HFFc6 (cell line): ENCODE data around the gene CHTF18. TPM values are rescaled to one million over a fixed set of nuclear protein-coding genes. Genes with fewer than 3 reads are reported as not detected.

Source experiments
- DNase-seq: peaks from one replicate; pipeline ENCODE4 v3.0.0-alpha.2; 2018
- H3K27ac Mint-ChIP-seq: 2 replicates; pipeline ENCODE4 v1.8.0; 2020; ENCODE audit warnings: mild to moderate bottlenecking, mixed read lengths
- H3K27me3 Mint-ChIP-seq: 2 replicates; pipeline ENCODE4 v1.8.0; 2021; ENCODE audit warnings: mild to moderate bottlenecking, moderate library complexity, mixed read lengths; ENCODE audit not compliant: insufficient read depth
- H3K36me3 Mint-ChIP-seq: 2 replicates; pipeline ENCODE4 v1.8.0; 2021; ENCODE audit warnings: low read depth, mixed read lengths
- H3K4me1 Mint-ChIP-seq: 2 replicates; pipeline ENCODE4 v1.8.0; 2020; ENCODE audit warnings: low read depth, mixed read lengths
- H3K4me3 Mint-ChIP-seq: 2 replicates; pipeline ENCODE4 v1.8.0; 2020; ENCODE audit warnings: mild to moderate bottlenecking, moderate library complexity, mixed read lengths
- H3K9me3 Mint-ChIP-seq: 2 replicates; pipeline ENCODE4 v1.8.0; 2020; ENCODE audit warnings: mild to moderate bottlenecking, mixed read lengths
- total RNA-seq, 6 experiments: library from RNA; stranded (reverse); fragmentation: NEBNext Ultra II Directional; extraction: Animal tissue kit (Norgen Biotek cat#: 25700); gene quantifications; 2 replicates in 1 of 6; 3 replicates in 5 of 6; pipeline ENCODE4 v1.2.3, GENCODE V29; 2021
- TF ChIP-seq, protein P1 (sequence below): fragments of 200-600 bp; sonication (generic); IDR thresholded peaks from 2 replicates; pipeline ENCODE4 v1.5.0; 2021; ENCODE audit warnings: antibody characterized with exemption, mild to moderate bottlenecking

The CHTF18 gene
- total RNA-seq, 6 experiments from 2014 or later = 15.2 to 31.7 (median 26.0) TPM

GRCh38 chr16:799948-800833 is 11.8 kb downstream of the CHTF18 start, which contains the start of gene GNG13:
Gene GNG13, minus strand, starts transcription at chr16:800734. Its CDS starts 1,657 bp downstream, at chr16:799077.
- no peak within 1 kb of the TSS for H3K27ac Mint-ChIP-seq
- H3K4me3 Mint-ChIP-seq = no peak within 1 kb of the TSS
- no peaks in the 10 kb centered on the region for H3K4me1 Mint-ChIP-seq

DNA sequence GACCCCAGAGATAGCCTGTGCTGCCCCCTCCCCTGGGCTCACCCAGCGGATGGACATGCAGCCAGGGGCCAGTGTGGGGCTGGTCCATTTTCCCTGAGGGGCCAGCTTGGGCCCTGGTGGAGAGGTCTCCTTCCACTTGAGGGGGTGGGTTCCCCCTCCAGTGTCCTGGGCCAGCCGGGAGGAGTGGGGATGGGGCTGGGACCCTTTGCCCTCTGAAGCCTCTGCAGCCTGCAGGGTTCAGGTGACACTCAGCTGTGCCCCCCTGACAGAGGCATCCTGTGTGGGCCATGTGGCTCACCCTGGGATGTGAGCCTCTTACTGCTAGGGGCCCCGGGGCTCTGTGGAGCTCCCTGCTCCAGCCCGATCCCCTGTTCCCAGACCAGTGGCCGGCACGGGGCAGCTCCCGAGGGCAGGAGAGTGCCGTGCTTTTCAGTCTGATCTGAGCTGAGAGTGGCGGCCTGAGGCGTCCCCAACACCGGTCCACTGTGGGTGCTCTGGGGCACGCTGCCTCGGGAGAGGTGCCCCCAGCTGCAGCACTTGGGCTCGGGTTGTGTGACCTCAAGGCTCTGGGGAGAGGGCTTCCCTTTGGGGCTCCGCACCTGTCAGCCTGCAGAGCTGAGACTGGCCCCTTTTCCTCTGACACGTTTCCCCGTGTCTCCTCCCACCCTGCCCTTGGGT is 12.6 kb downstream of the CHTF18 start:
- Mint-ChIP-seq H3K4me3 (no peak overlapping the region), H3K36me3 (no peaks in the 10 kb centered on the region), H3K9me3 (no peaks in the 10 kb centered on the region), H3K27ac (no peak overlapping the region), H3K27me3 (peaks cover 14% of the 10 kb centered on the region), H3K4me1 (no peaks in the 10 kb centered on the region)
- no peak for DNase-seq
- TF ChIP-seq, protein P1, sequence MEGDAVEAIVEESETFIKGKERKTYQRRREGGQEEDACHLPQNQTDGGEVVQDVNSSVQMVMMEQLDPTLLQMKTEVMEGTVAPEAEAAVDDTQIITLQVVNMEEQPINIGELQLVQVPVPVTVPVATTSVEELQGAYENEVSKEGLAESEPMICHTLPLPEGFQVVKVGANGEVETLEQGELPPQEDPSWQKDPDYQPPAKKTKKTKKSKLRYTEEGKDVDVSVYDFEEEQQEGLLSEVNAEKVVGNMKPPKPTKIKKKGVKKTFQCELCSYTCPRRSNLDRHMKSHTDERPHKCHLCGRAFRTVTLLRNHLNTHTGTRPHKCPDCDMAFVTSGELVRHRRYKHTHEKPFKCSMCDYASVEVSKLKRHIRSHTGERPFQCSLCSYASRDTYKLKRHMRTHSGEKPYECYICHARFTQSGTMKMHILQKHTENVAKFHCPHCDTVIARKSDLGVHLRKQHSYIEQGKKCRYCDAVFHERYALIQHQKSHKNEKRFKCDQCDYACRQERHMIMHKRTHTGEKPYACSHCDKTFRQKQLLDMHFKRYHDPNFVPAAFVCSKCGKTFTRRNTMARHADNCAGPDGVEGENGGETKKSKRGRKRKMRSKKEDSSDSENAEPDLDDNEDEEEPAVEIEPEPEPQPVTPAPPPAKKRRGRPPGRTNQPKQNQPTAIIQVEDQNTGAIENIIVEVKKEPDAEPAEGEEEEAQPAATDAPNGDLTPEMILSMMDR = no peak

More at GRCh38 chr16:799948-800833, 11.8 kb downstream of the CHTF18 start, which contains the start of gene GNG13:
- DNase-seq = no peak
- no peaks in the 10 kb centered on the region for H3K9me3 Mint-ChIP-seq
- TF ChIP-seq, protein P1 = no peak
- peaks cover 14% of the 10 kb centered on the region for H3K27me3 Mint-ChIP-seq
- no peaks in the 10 kb centered on the region for H3K36me3 Mint-ChIP-seq

DNA sequence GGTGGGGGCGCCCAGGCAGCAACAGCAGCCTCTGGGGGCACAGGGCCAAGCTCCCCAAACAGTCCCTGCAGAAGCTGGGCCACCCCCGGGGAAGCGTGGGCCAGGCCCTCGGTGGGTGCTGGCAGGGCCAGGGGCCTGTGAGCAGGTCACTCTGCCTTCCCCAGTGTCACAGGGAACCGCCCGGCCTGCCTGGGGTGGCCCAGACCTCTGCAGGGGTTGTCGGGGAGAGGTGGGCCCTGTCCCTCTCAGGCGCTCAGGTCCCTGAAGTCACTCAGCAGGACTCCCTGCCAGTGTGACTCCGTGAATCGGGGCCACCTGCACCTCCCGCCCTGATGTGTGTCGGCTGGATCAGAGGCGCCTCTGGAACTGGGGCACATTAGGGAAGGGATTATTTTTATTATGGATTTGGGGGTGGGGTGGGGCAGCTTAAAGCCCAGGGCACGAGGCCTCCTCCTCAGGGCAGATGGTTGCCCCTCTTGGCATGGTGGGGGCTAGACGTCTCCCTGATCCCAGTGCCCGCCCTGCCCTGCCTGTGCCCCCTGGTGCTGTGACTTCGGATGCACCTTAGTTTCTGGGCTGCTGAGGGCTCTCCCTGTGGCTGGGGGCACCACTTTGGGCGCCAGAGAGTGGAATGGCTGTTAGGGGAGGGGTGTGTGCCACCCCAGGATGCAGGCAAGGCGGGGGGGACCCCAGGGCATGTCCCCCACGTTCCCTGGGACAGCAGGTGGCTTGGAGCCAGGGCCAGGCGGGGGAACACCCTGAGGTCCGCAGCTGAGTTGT is 13.4 kb downstream of the CHTF18 start:
- H3K27me3 Mint-ChIP-seq = peaks cover 14% of the 10 kb centered on the region
- H3K36me3 Mint-ChIP-seq = no peaks in the 10 kb centered on the region
- TF ChIP-seq, protein P1 = no peak
- H3K4me1 Mint-ChIP-seq = no peaks in the 10 kb centered on the region
- no peak overlapping the region for H3K27ac Mint-ChIP-seq
- H3K4me3 Mint-ChIP-seq = no peak overlapping the region
- no peaks in the 10 kb centered on the region for H3K9me3 Mint-ChIP-seq
- DNase-seq = no peak

- Mint-ChIP-seq H3K4me3 (no peak overlapping the region), H3K36me3 (no peaks in the 10 kb centered on the region), H3K27me3 (peaks cover 14% of the 10 kb centered on the region), H3K9me3 (no peaks in the 10 kb centered on the region), H3K27ac (no peak overlapping the region), H3K4me1 (no peaks in the 10 kb centered on the region)
- DNase-seq = no peak
- TF ChIP-seq, protein P1 = no peak
Observed at GRCh38 chr16:802461-802860, 14.0 kb downstream of the CHTF18 start.
